Stimulated activated CD4-positive, alpha-beta T cell treated with anti-CD3 and anti-CD28 coated beads, Interleukin-2, amount 100 ng/mL, for 48 hours (primary cell): ENCODE measurements around the gene WNT3A.

ENCODE experiments used
- DNase-seq, 2 donors: peaks; one replicate each; pipeline ENCODE4 v3.0.0-alpha.2; 2020

Gene WNT3A

GRCh38 chr1:228050571-228051231 is 43.9 kb downstream of the WNT3A start:
- no peak for DNase-seq

GRCh38 chr1:228058172-228058948 is 51.6 kb downstream of the WNT3A start:
- DNase-seq, result no peak

GRCh38 chr1:228058949-228059633 is 52.3 kb downstream of the WNT3A start:
- DNase-seq, result peak; percentile 15 to 26

- DNase-seq, result peak; percentile 54 to 81
These were observed 53.0 kb downstream of the WNT3A start for GRCh38 chr1:228059634-228060457.

- DNase-seq, result no peak
These were observed 53.8 kb downstream of the WNT3A start for GRCh38 chr1:228060458-228061190.

GRCh38 chr1:228061411-228062084 is 54.8 kb downstream of the WNT3A start:
- DNase-seq, result no peak

GRCh38 chr1:228062085-228062791 is 55.4 kb downstream of the WNT3A start:
- no peak for DNase-seq

- DNase-seq, result no peak
These were observed 56.0 kb downstream of the WNT3A start for GRCh38 chr1:228062812-228063211.

GRCh38 chr1:228063251-228064191 is 56.7 kb downstream of the WNT3A start:
- DNase-seq, result no peak

- DNase-seq, result no peak
These were observed 57.5 kb downstream of the WNT3A start for GRCh38 chr1:228064296-228064695.

- DNase-seq, result no peak
These were observed 58.1 kb downstream of the WNT3A start for GRCh38 chr1:228064741-228065542.

GRCh38 chr1:228065543-228066347 is 58.9 kb downstream of the WNT3A start:
- no peak for DNase-seq

GRCh38 chr1:228066416-228066815 is 59.6 kb downstream of the WNT3A start:
- no peak for DNase-seq

GRCh38 chr1:228066891-228067654 is 60.3 kb downstream of the WNT3A start:
- no peak for DNase-seq

- no peak for DNase-seq
These were observed 61.6 kb downstream of the WNT3A start for GRCh38 chr1:228068359-228068758.

- DNase-seq, result no peak
These were observed 63.4 kb downstream of the WNT3A start for GRCh38 chr1:228070173-228070572.

- DNase-seq, result no peak
These were observed 64.1 kb downstream of the WNT3A start for GRCh38 chr1:228070851-228071250.
